Measurements from ENCODE around the gene RBBP8NL.

RBBP8NL gene

DNA sequence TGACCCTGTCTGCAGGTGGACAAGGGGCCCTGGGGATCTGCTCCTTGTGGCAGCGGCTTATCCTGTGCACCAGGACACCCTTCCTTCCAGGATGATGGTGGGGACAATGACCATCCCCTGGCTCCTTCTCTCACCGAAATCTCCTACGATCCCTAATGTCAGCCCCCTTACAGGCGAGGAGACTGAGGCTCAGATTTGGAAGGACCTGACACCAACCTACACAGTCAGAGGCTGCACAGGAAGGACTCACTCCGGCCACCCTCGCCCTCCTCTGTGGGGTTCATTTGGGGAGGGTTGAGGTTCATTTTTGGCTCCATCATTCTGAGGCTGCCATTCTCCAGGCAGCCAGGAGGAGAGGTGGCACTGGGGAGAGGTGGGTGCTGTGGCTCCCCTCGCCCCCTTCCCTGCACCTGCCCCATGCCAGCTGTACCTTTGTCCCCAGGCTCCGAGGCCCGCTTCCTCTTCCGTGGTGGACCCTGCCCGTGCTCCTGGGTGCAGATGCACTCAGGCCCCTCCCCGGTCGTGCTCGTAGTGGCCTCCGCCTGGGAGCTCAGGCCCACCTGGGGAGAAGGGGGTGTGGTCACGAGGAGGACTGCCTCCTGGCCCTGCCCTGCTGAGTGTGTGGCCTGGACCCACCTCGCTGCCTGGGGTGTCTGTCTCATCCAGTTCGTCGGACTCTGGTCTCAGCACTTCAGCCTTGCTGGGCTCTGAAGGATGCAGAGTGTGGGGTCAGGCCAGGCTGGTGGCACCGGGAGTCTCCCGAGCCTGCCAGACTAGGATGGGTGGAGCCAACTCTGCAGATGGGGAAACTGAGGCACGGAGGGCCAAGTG, 14.9 kb downstream of the RBBP8NL start:
- no peak for TF ChIP-seq ARNTL (CRISPR knock-in tag; IDR thresholded peaks at IDR 0.05; ENCODE audit: borderline replicate concordance, low read depth)
- TF ChIP-seq CSDC2 (CRISPR knock-in tag; IDR thresholded peaks at IDR 0.05), result no peak
- TF ChIP-seq, protein P1, sequence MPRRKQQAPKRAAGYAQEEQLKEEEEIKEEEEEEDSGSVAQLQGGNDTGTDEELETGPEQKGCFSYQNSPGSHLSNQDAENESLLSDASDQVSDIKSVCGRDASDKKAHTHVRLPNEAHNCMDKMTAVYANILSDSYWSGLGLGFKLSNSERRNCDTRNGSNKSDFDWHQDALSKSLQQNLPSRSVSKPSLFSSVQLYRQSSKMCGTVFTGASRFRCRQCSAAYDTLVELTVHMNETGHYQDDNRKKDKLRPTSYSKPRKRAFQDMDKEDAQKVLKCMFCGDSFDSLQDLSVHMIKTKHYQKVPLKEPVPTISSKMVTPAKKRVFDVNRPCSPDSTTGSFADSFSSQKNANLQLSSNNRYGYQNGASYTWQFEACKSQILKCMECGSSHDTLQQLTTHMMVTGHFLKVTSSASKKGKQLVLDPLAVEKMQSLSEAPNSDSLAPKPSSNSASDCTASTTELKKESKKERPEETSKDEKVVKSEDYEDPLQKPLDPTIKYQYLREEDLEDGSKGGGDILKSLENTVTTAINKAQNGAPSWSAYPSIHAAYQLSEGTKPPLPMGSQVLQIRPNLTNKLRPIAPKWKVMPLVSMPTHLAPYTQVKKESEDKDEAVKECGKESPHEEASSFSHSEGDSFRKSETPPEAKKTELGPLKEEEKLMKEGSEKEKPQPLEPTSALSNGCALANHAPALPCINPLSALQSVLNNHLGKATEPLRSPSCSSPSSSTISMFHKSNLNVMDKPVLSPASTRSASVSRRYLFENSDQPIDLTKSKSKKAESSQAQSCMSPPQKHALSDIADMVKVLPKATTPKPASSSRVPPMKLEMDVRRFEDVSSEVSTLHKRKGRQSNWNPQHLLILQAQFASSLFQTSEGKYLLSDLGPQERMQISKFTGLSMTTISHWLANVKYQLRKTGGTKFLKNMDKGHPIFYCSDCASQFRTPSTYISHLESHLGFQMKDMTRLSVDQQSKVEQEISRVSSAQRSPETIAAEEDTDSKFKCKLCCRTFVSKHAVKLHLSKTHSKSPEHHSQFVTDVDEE (CRISPR knock-in tag; IDR thresholded peaks at IDR 0.05), result no peak
- no peak for TF ChIP-seq RARB (CRISPR knock-in tag; IDR thresholded peaks at IDR 0.05)
- no peak for TF ChIP-seq ESRRG (CRISPR knock-in tag; IDR thresholded peaks at IDR 0.05)
- no peak for TF ChIP-seq PPARA (CRISPR knock-in tag; IDR thresholded peaks at IDR 0.05; ENCODE audit: borderline replicate concordance)
- no peak for TF ChIP-seq ZFP3 (CRISPR knock-in tag; IDR thresholded peaks at IDR 0.05)
- no peak for TF ChIP-seq ZNF8 (CRISPR knock-in tag; IDR thresholded peaks at IDR 0.05)
- TF ChIP-seq, protein P2, sequence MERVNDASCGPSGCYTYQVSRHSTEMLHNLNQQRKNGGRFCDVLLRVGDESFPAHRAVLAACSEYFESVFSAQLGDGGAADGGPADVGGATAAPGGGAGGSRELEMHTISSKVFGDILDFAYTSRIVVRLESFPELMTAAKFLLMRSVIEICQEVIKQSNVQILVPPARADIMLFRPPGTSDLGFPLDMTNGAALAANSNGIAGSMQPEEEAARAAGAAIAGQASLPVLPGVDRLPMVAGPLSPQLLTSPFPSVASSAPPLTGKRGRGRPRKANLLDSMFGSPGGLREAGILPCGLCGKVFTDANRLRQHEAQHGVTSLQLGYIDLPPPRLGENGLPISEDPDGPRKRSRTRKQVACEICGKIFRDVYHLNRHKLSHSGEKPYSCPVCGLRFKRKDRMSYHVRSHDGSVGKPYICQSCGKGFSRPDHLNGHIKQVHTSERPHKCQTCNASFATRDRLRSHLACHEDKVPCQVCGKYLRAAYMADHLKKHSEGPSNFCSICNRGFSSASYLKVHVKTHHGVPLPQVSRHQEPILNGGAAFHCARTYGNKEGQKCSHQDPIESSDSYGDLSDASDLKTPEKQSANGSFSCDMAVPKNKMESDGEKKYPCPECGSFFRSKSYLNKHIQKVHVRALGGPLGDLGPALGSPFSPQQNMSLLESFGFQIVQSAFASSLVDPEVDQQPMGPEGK (CRISPR knock-in tag; IDR thresholded peaks at IDR 0.05; ENCODE audit: borderline replicate concordance), result no peak
- TF ChIP-seq GLIS3 (CRISPR knock-in tag; IDR thresholded peaks at IDR 0.05), result no peak
- no peak for TF ChIP-seq ZC3H10 (CRISPR knock-in tag; IDR thresholded peaks at IDR 0.05)
- no peak for TF ChIP-seq BACH2 (CRISPR knock-in tag; IDR thresholded peaks at IDR 0.05; ENCODE audit: borderline replicate concordance)
- no peak for TF ChIP-seq ZFP30 (CRISPR knock-in tag; IDR thresholded peaks at IDR 0.05)
- no peak for TF ChIP-seq ISL1 (CRISPR knock-in tag; IDR thresholded peaks at IDR 0.05)
- no peak for TF ChIP-seq TOX (CRISPR knock-in tag; IDR thresholded peaks at IDR 0.05; ENCODE audit: borderline replicate concordance)
- TF ChIP-seq, protein P3, sequence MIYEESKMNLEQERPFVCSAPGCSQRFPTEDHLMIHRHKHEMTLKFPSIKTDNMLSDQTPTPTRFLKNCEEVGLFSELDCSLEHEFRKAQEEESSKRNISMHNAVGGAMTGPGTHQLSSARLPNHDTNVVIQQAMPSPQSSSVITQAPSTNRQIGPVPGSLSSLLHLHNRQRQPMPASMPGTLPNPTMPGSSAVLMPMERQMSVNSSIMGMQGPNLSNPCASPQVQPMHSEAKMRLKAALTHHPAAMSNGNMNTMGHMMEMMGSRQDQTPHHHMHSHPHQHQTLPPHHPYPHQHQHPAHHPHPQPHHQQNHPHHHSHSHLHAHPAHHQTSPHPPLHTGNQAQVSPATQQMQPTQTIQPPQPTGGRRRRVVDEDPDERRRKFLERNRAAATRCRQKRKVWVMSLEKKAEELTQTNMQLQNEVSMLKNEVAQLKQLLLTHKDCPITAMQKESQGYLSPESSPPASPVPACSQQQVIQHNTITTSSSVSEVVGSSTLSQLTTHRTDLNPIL (CRISPR knock-in tag; IDR thresholded peaks at IDR 0.05; ENCODE audit: low read depth), result no peak
- no peak for TF ChIP-seq OSR1 (CRISPR knock-in tag; IDR thresholded peaks at IDR 0.05)
- TF ChIP-seq TCF4 (CRISPR knock-in tag; IDR thresholded peaks at IDR 0.05; ENCODE audit: borderline replicate concordance), result no peak
- ATAC-seq, result no peak

GRCh38 chr20:62411479-62412193, 15.7 kb downstream of the RBBP8NL start:
- TF ChIP-seq, protein P3 (CRISPR knock-in tag; IDR thresholded peaks at IDR 0.05; ENCODE audit: low read depth), result no peak
- TF ChIP-seq CSDC2 (CRISPR knock-in tag; IDR thresholded peaks at IDR 0.05), result no peak
- TF ChIP-seq OSR1 (CRISPR knock-in tag; IDR thresholded peaks at IDR 0.05), result no peak
- TF ChIP-seq ZFP3 (CRISPR knock-in tag; IDR thresholded peaks at IDR 0.05), result no peak
- TF ChIP-seq ARNTL (CRISPR knock-in tag; IDR thresholded peaks at IDR 0.05; ENCODE audit: borderline replicate concordance, low read depth), result no peak
- no peak for TF ChIP-seq SNAI2 (CRISPR knock-in tag; IDR thresholded peaks at IDR 0.05)
- no peak for ATAC-seq

DNA sequence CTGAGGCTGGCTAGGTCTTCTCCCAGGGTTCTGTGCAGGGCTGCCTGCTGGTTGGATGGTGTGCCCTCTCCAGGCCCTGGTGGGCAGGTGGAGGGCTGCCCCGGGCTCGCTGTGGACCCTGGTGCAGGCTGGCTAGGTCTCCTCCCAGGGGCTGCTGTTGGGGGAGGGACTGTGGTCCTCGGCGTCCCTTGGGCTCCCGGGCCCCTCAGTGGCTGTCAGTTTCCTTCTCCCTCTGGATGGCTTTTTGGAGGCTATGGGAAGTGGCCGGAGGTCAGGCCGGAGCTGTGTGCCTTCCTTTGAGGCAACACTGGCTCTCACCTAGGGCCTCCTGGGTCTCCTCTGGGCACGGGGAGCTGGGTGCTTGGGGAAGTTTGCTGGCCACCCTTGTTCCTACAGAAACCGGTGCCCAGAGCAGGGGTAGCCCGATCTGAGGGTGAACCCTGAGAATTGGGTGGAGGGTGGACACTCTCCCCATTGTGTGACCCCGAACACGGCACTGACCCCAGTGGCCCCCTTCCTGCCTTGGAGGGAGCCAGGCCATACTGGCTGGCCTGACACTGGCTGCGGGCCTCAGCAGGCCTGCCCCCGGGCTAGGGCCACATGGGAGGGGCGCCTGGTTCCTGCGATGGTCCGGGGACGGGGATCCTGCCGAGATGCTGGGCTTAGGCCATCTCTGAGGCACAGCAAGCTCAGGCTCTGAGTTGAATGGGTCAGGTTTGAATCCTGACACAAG, 16.4 kb downstream of the RBBP8NL start:
- TF ChIP-seq ARNTL (CRISPR knock-in tag; IDR thresholded peaks at IDR 0.05; ENCODE audit: borderline replicate concordance, low read depth), result no peak
- no peak for TF ChIP-seq CSRNP3 (CRISPR knock-in tag; IDR thresholded peaks at IDR 0.05)
- no peak for TF ChIP-seq ZNF8 (CRISPR knock-in tag; IDR thresholded peaks at IDR 0.05)
- ATAC-seq, result no peak

All from SK-N-SH treated with all-trans-retinoic acid at 6 μM for 48 hours (cell line).